ENCODE measurements around the gene TLL2.
A peak's percentile ranks its signal among the peaks of the same experiment; 100 is the strongest.

The TLL2 gene

DNA sequence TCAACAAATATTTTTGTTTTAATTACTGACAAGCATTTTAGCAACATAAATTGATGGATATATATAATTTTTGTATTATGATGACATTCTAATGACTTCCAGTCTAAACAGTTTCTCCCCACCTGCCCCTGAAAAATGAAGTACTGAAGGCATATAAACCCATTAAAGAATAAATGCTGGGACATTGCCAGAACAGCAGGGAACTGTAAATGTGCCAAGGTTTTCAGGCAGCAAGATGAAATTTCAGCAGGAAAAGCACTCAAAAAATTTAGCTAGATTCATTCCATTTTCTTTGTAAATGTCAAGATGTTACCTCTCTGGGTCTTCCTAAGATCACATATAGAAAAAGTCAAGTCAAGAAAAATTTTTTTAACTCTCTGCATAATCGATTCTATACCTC lies 11.0 kb upstream of the TLL2 start:
- H3K79me2 ChIP-seq (ENCODE audit: insufficient read depth, low read length), result no peaks in the 10 kb centered on the region
- H4K20me1 ChIP-seq (ENCODE audit: insufficient read depth, low read length, poor library complexity, severe bottlenecking), result no peaks in the 10 kb centered on the region
- H3K4me2 ChIP-seq (ENCODE audit: low read depth, low read length, poor library complexity, severe bottlenecking), result no peak overlapping the region
- no peak overlapping the region for H3K9ac ChIP-seq (ENCODE audit: low read depth, low read length, poor library complexity, severe bottlenecking)
- no peak overlapping the region for H2AFZ ChIP-seq (ENCODE audit: low read length)
- H3K27me3 ChIP-seq (ENCODE audit: insufficient read depth, low read length, poor library complexity, severe bottlenecking), result no peaks in the 10 kb centered on the region
- no peaks in the 10 kb centered on the region for H3F3A ChIP-seq (ENCODE audit: low read depth)
- H3K9me2 ChIP-seq (replicated peaks; ENCODE audit: low read depth, low read length), result no peaks in the 10 kb centered on the region
- no peaks in the 10 kb centered on the region for H3K9me3 ChIP-seq (ENCODE audit: insufficient read depth, low read depth, low read length)
- no peak overlapping the region for H3K4me3 ChIP-seq (ENCODE audit: low read length, poor library complexity, severe bottlenecking)
- no peaks in the 10 kb centered on the region for H3K4me1 ChIP-seq (ENCODE audit: insufficient read depth, low read length, poor library complexity, severe bottlenecking)
- H3K36me3 ChIP-seq (ENCODE audit: insufficient read depth, low read length), result peaks cover 92% of the 10 kb centered on the region
- no peak for TF ChIP-seq EZH2phosphoT487 (IDR thresholded peaks at IDR 0.05; ENCODE audit: borderline replicate concordance)

DNA sequence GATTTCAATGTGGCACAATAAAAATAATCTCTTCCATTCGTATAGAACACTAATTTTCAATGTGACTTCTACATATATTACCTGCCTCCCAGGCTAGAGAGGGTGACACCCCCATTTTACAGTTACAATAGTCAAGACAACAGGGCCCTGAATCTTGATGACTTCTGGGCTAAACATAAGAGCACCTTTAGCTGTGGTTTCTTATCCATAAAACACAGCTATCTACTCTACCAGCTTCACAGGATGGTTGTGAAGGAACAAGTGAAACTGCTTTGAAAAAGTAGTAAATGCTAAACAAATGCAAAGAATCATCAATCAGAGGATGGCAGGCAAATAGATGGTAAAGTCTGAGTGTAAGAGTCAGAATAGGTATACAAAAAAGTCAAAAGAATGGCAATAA lies 3.6 kb upstream of the TLL2 start:
- H3F3A ChIP-seq (ENCODE audit: low read depth), result no peaks in the 10 kb centered on the region; the same call in 1 of the 2 replicates
- H3K36me3 ChIP-seq (ENCODE audit: insufficient read depth, low read length), result peaks cover 34% of the 10 kb centered on the region
- H3K9me3 ChIP-seq (ENCODE audit: insufficient read depth, low read depth, low read length), result no peaks in the 10 kb centered on the region
- TF ChIP-seq, protein P1, sequence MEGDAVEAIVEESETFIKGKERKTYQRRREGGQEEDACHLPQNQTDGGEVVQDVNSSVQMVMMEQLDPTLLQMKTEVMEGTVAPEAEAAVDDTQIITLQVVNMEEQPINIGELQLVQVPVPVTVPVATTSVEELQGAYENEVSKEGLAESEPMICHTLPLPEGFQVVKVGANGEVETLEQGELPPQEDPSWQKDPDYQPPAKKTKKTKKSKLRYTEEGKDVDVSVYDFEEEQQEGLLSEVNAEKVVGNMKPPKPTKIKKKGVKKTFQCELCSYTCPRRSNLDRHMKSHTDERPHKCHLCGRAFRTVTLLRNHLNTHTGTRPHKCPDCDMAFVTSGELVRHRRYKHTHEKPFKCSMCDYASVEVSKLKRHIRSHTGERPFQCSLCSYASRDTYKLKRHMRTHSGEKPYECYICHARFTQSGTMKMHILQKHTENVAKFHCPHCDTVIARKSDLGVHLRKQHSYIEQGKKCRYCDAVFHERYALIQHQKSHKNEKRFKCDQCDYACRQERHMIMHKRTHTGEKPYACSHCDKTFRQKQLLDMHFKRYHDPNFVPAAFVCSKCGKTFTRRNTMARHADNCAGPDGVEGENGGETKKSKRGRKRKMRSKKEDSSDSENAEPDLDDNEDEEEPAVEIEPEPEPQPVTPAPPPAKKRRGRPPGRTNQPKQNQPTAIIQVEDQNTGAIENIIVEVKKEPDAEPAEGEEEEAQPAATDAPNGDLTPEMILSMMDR (conservative IDR thresholded peaks at IDR 0.05; ENCODE audit: low read length), result no peak
- TF ChIP-seq EZH2phosphoT487 (IDR thresholded peaks at IDR 0.05; ENCODE audit: borderline replicate concordance), result no peak
- no peak overlapping the region for H3K4me2 ChIP-seq (ENCODE audit: low read depth, low read length, poor library complexity, severe bottlenecking)
- H3K4me3 ChIP-seq (ENCODE audit: low read length, poor library complexity, severe bottlenecking), result no peak overlapping the region
- H3K9me2 ChIP-seq (replicated peaks; ENCODE audit: low read depth, low read length), result no peaks in the 10 kb centered on the region
- H3K9ac ChIP-seq (ENCODE audit: low read depth, low read length, poor library complexity, severe bottlenecking), result no peak overlapping the region
- peaks cover 8% of the 10 kb centered on the region for H3K27me3 ChIP-seq (ENCODE audit: insufficient read depth, low read length, poor library complexity, severe bottlenecking)
- H3K4me1 ChIP-seq (ENCODE audit: insufficient read depth, low read length, poor library complexity, severe bottlenecking), result no peaks in the 10 kb centered on the region
- H4K20me1 ChIP-seq (ENCODE audit: insufficient read depth, low read length, poor library complexity, severe bottlenecking), result no peaks in the 10 kb centered on the region
- no peak overlapping the region for H2AFZ ChIP-seq (ENCODE audit: low read length)
- no peaks in the 10 kb centered on the region for H3K79me2 ChIP-seq (ENCODE audit: insufficient read depth, low read length)

DNA sequence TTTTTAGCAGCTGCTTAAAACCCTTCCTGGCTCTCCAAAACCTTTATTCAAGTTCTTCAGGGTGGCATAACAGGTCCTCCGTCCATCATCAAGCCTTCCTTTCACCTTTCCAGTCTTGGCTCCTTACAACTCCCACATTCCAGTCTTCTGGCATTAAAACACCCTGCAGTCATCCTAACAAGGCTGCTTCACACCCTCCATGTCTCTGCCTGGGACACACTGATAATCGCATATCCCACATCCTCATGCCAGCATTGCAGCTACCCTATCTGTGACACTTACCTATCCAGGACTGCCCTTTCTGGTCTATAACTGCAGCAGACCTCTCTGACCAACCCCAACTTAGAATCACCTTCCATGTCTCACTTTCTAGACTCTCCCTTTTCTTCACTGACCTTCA lies 2.6 kb upstream of the TLL2 start:
- H3K27me3 ChIP-seq (ENCODE audit: insufficient read depth, low read length, poor library complexity, severe bottlenecking), result peaks cover 10% of the 10 kb centered on the region
- H3K9ac ChIP-seq (ENCODE audit: low read depth, low read length, poor library complexity, severe bottlenecking), result no peak overlapping the region
- H3K4me2 ChIP-seq (ENCODE audit: low read depth, low read length, poor library complexity, severe bottlenecking), result no peak overlapping the region
- H4K20me1 ChIP-seq (ENCODE audit: insufficient read depth, low read length, poor library complexity, severe bottlenecking), result no peaks in the 10 kb centered on the region
- H3K9me2 ChIP-seq (replicated peaks; ENCODE audit: low read depth, low read length), result no peaks in the 10 kb centered on the region
- H3K4me3 ChIP-seq (ENCODE audit: low read length, poor library complexity, severe bottlenecking), result no peak overlapping the region
- H3K79me2 ChIP-seq (ENCODE audit: insufficient read depth, low read length), result no peaks in the 10 kb centered on the region
- H3F3A ChIP-seq (ENCODE audit: low read depth), result no peaks in the 10 kb centered on the region; the same call in 1 of the 2 replicates
- H3K4me1 ChIP-seq (ENCODE audit: insufficient read depth, low read length, poor library complexity, severe bottlenecking), result no peaks in the 10 kb centered on the region
- H2AFZ ChIP-seq (ENCODE audit: low read length), result no peak overlapping the region
- peaks cover 25% of the 10 kb centered on the region for H3K36me3 ChIP-seq (ENCODE audit: insufficient read depth, low read length)
- TF ChIP-seq, protein P1 (conservative IDR thresholded peaks at IDR 0.05; ENCODE audit: low read length), result no peak
- TF ChIP-seq EZH2phosphoT487 (IDR thresholded peaks at IDR 0.05; ENCODE audit: borderline replicate concordance), result no peak
- H3K9me3 ChIP-seq (ENCODE audit: insufficient read depth, low read depth, low read length), result no peaks in the 10 kb centered on the region

DNA sequence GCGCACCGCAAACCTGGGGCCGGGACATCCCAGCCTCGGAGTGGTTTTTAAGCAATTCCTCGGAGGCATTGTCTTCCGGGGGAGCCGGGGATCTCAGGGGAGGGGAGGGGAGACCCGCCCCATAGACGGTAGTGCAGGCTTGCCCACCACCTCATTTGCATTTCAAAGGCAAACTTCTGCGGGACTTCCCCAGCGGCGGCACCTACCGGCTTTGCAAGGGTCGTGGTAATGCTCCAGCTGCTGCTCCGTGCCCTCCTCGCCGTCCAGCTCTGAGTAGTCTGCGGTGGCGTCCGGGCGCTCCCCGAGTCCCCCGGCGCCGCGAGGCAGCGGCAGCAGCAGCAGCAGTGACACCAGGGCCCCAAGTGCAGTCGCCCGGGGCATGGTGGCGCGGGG lies 425 bp downstream of the TLL2 start:
- H3F3A ChIP-seq (ENCODE audit: low read depth), result no peaks in the 10 kb centered on the region; the same call in 1 of the 2 replicates
- H3K27me3 ChIP-seq (ENCODE audit: insufficient read depth, low read length, poor library complexity, severe bottlenecking), result peaks cover 10% of the 10 kb centered on the region
- H3K9me3 ChIP-seq (ENCODE audit: insufficient read depth, low read depth, low read length), result no peaks in the 10 kb centered on the region
- H3K79me2 ChIP-seq (ENCODE audit: insufficient read depth, low read length), result no peaks in the 10 kb centered on the region
- H2AFZ ChIP-seq (ENCODE audit: low read length), result peak overlapping the region; percentile 82
- peak overlapping the region; percentile 77 for H3K4me2 ChIP-seq (ENCODE audit: low read depth, low read length, poor library complexity, severe bottlenecking)
- no peaks in the 10 kb centered on the region for H4K20me1 ChIP-seq (ENCODE audit: insufficient read depth, low read length, poor library complexity, severe bottlenecking)
- no peaks in the 10 kb centered on the region; the same call in 1 of the 2 replicates for H3K36me3 ChIP-seq (ENCODE audit: insufficient read depth, low read length)
- H3K4me1 ChIP-seq (ENCODE audit: insufficient read depth, low read length, poor library complexity, severe bottlenecking), result no peaks in the 10 kb centered on the region
- peak overlapping the region; percentile 18 for H3K9ac ChIP-seq (ENCODE audit: low read depth, low read length, poor library complexity, severe bottlenecking)
- H3K4me3 ChIP-seq (ENCODE audit: low read length, poor library complexity, severe bottlenecking), result peak overlapping the region; percentile 72
- no peaks in the 10 kb centered on the region for H3K9me2 ChIP-seq (replicated peaks; ENCODE audit: low read depth, low read length)
- TF ChIP-seq, protein P1 (conservative IDR thresholded peaks at IDR 0.05; ENCODE audit: low read length), result no peak
- no peak for TF ChIP-seq EZH2phosphoT487 (IDR thresholded peaks at IDR 0.05; ENCODE audit: borderline replicate concordance)

Measured in Loucy (cell line).